GM21390 (cell line): ENCODE results near the gene MIAT.
"Not testable (repeated sequence)": the region's sequence is repeated elsewhere in the genome, so short reads cannot be mapped to it uniquely, and the experiment has no call there.

Source experiments
- ATAC-seq: cut with Tn5 transposase; IDR thresholded peaks from one replicate; pipeline ENCODE4 v1.9.1; 2021; ENCODE audit not compliant: unreplicated experiment

The MIAT gene

GRCh38 chr22:26690654-26691376 is 33.4 kb downstream of the MIAT start:
- no peak for ATAC-seq

- no peak for ATAC-seq
Observed at GRCh38 chr22:26691377-26691716, 34.0 kb downstream of the MIAT start.

- no peak for ATAC-seq
Observed at GRCh38 chr22:26692215-26692614, 34.8 kb downstream of the MIAT start.

- no peak for ATAC-seq
Observed at GRCh38 chr22:26697151-26697550, 39.8 kb downstream of the MIAT start.

- ATAC-seq = no peak
Observed at GRCh38 chr22:26700462-26700861, 43.1 kb downstream of the MIAT start.

- ATAC-seq = no peak
Observed at GRCh38 chr22:26700886-26701285, 43.5 kb downstream of the MIAT start.

GRCh38 chr22:26701323-26701722 is 43.9 kb downstream of the MIAT start:
- no peak for ATAC-seq

GRCh38 chr22:26702906-26703830 is 45.8 kb downstream of the MIAT start:
- no peak for ATAC-seq

GRCh38 chr22:26705379-26705778 is 48.0 kb downstream of the MIAT start:
- ATAC-seq = not testable (repeated sequence)

GRCh38 chr22:26707090-26707489 is 49.7 kb downstream of the MIAT start:
- ATAC-seq = no peak

GRCh38 chr22:26707581-26707980 is 50.2 kb downstream of the MIAT start:
- no peak for ATAC-seq

GRCh38 chr22:26708256-26709009 is 51.0 kb downstream of the MIAT start:
- no peak for ATAC-seq

GRCh38 chr22:26709617-26710390 is 52.4 kb downstream of the MIAT start:
- no peak for ATAC-seq

GRCh38 chr22:26711205-26711963 is 54.0 kb downstream of the MIAT start:
- ATAC-seq = no peak

- no peak for ATAC-seq
Observed at GRCh38 chr22:26712158-26712557, 54.8 kb downstream of the MIAT start.

- ATAC-seq = no peak
Observed at GRCh38 chr22:26713823-26714449, 56.5 kb downstream of the MIAT start.

- ATAC-seq = no peak
Observed at GRCh38 chr22:26714971-26715370, 57.6 kb downstream of the MIAT start.

GRCh38 chr22:26715392-26715936 is 58.1 kb downstream of the MIAT start:
- no peak for ATAC-seq

GRCh38 chr22:26718488-26718887 is 61.1 kb downstream of the MIAT start:
- no peak for ATAC-seq
